WTC11 (cell line): ENCODE data around the gene PTPRK. TPM values are rescaled to one million over a fixed set of nuclear protein-coding genes. Genes with fewer than 3 reads are reported as not detected.

Experiments
- ATAC-seq: fragments of 200-7000 bp; cut with Tn5 transposase; 2 replicates; pipeline ENCODE4 v1.10.0; 2021; ENCODE audit warnings: mild to moderate bottlenecking, moderate library complexity
- CTCF ChIA-PET: fragments of 300-600 bp; sonication (Branson Sonifier 250); formaldehyde crosslinking; loops from one replicate; lab custom pipeline; 2021; ENCODE audit warnings: antibody characterized with exemption; lab: Charles Lee
- POLR2A ChIA-PET: fragments of 350-600 bp; sonication (Branson Sonifier 250); formaldehyde crosslinking; loops from one replicate; lab custom pipeline; 2021; ENCODE audit warnings: antibody characterized with exemption; lab: Charles Lee
- DNase-seq: peaks from one replicate; pipeline ENCODE4 v3.0.0; 2021; ENCODE audit warnings: low spot score
- H3K27ac Mint-ChIP-seq: 2 replicates; pipeline ENCODE4 v1.8.0; 2021; ENCODE audit warnings: mixed read lengths
- H3K27me3 Mint-ChIP-seq: 2 replicates; pipeline ENCODE4 v1.8.0; 2021; ENCODE audit warnings: low read depth, mild to moderate bottlenecking, moderate library complexity, mixed read lengths
- H3K36me3 Mint-ChIP-seq: 2 replicates; pipeline ENCODE4 v1.8.0; 2021; ENCODE audit warnings: mixed read lengths
- H3K4me1 Mint-ChIP-seq: 2 replicates; pipeline ENCODE4 v1.8.0; 2022; ENCODE audit warnings: mixed read lengths
- H3K4me3 Mint-ChIP-seq: 2 replicates; pipeline ENCODE4 v1.8.0; 2021; ENCODE audit warnings: mild to moderate bottlenecking, moderate library complexity, mixed read lengths
- H3K9me3 Mint-ChIP-seq: 2 replicates; pipeline ENCODE4 v1.8.0; 2021; ENCODE audit warnings: mixed read lengths
- CREB1 ChIP-seq: sonication (generic); formaldehyde crosslinking; IDR thresholded peaks from 2 replicates; pipeline ENCODE4 v1.8.0; 2023; ENCODE audit warnings: mild to moderate bottlenecking, missing genetic modification reagents
- FOXP1 ChIP-seq: sonication (generic); formaldehyde crosslinking; IDR thresholded peaks from 2 replicates; pipeline ENCODE4 v1.8.0; 2022; ENCODE audit warnings: missing genetic modification reagents, mild to moderate bottlenecking, moderate library complexity, borderline replicate concordance
- IRF2 ChIP-seq: sonication (generic); formaldehyde crosslinking; IDR thresholded peaks from 2 replicates; pipeline ENCODE4 v1.8.0; 2022; ENCODE audit warnings: low read depth, missing genetic modification reagents, borderline replicate concordance
- NR3C1 ChIP-seq: sonication (generic); formaldehyde crosslinking; conservative IDR thresholded peaks from 2 replicates; pipeline ENCODE4 v1.8.1; 2023; ENCODE audit warnings: low read depth, mild to moderate bottlenecking, missing genetic modification reagents
- OVOL2 ChIP-seq: fragments of 250-450 bp; sonication (Bioruptor Pico); IDR thresholded peaks from 2 replicates; pipeline ENCODE4 v1.9.0; 2021; ENCODE audit warnings: mild to moderate bottlenecking, borderline replicate concordance
- SMAD3 ChIP-seq: sonication (generic); formaldehyde crosslinking; IDR thresholded peaks from 2 replicates; pipeline ENCODE4 v1.8.0; 2022; ENCODE audit warnings: missing genetic modification reagents, mild to moderate bottlenecking, borderline replicate concordance
- SOX15 ChIP-seq: fragments of 250-450 bp; sonication (Bioruptor Pico); IDR thresholded peaks from 2 replicates; pipeline ENCODE4 v1.9.0; 2021; ENCODE audit warnings: mild to moderate bottlenecking
- TEAD1 ChIP-seq: sonication (generic); formaldehyde crosslinking; IDR thresholded peaks from 2 replicates; pipeline ENCODE4 v1.8.0; 2022; ENCODE audit warnings: mild to moderate bottlenecking, missing genetic modification reagents
- ZBTB21 ChIP-seq: sonication (generic); formaldehyde crosslinking; IDR thresholded peaks from 2 replicates; pipeline ENCODE4 v1.8.1; 2023; ENCODE audit warnings: mild to moderate bottlenecking, missing genetic modification reagents, borderline replicate concordance
- ZNF138 ChIP-seq: sonication (generic); formaldehyde crosslinking; conservative IDR thresholded peaks from 2 replicates; pipeline ENCODE4 v1.8.1; 2022; ENCODE audit warnings: mild to moderate bottlenecking, moderate library complexity, missing genetic modification reagents
- ZNF263 ChIP-seq: sonication (generic); formaldehyde crosslinking; IDR thresholded peaks from 2 replicates; pipeline ENCODE4 v1.8.1; 2022; ENCODE audit warnings: low read depth, mild to moderate bottlenecking, moderate library complexity, missing genetic modification reagents
- total RNA-seq: library from RNA; stranded (reverse); gene quantifications from 3 replicates; pipeline ENCODE4 v1.2.3, GENCODE V29; 2021
- TF ChIP-seq, protein P1 (sequence below): fragments of 250-450 bp; sonication (Bioruptor Pico); IDR thresholded peaks from 2 replicates; pipeline ENCODE4 v1.9.0; 2021; ENCODE audit warnings: mild to moderate bottlenecking
- TF ChIP-seq, protein P2 (sequence below): sonication (generic); formaldehyde crosslinking; IDR thresholded peaks from 2 replicates; pipeline ENCODE4 v1.8.0; 2022; ENCODE audit warnings: mild to moderate bottlenecking, missing genetic modification reagents
- TF ChIP-seq, protein P3 (sequence below): fragments of 200-600 bp; IDR thresholded peaks from 2 replicates; pipeline ENCODE4 v1.8.0; 2022; ENCODE audit warnings: antibody characterized with exemption
- TF ChIP-seq, protein P4 (sequence below): fragments of 250-450 bp; sonication (Bioruptor Pico); IDR thresholded peaks from 2 replicates; pipeline ENCODE4 v1.9.0; 2021; ENCODE audit warnings: moderate library complexity, mild to moderate bottlenecking, inconsistent platforms, borderline replicate concordance
- TF ChIP-seq, protein P5 (sequence below): sonication (generic); formaldehyde crosslinking; IDR thresholded peaks from 2 replicates; pipeline ENCODE4 v1.8.1; 2023; ENCODE audit warnings: mild to moderate bottlenecking, missing genetic modification reagents, moderate library complexity
- TF ChIP-seq, protein P6 (sequence below): fragments of 250-450 bp; sonication (Bioruptor Pico); IDR thresholded peaks from 2 replicates; pipeline ENCODE4 v1.9.0; 2021; ENCODE audit warnings: mild to moderate bottlenecking, borderline replicate concordance

Gene PTPRK
- total RNA-seq, 1 experiment from 2014 or later: 44.8 TPM

DNA sequence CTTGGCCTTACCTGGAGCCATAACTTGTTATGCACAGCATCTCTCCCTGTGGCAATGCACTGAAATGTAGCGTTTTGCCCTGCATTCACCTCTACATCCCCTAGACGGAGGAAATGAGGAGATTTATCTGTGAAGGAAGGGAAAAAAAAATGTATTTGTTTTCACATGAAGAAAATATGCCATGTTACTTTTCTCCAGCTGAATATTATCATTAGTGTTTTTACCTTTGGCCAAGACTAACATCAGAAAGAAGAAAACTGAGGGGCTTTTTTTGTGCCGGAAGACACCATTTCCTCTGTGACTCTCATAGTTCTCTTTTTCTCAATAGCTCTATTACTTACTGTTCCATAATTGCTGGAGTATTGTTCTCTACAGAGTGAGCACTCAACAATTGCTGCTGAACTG, 280.4 kb downstream of the PTPRK start (continued):
- TF ChIP-seq, protein P1, sequence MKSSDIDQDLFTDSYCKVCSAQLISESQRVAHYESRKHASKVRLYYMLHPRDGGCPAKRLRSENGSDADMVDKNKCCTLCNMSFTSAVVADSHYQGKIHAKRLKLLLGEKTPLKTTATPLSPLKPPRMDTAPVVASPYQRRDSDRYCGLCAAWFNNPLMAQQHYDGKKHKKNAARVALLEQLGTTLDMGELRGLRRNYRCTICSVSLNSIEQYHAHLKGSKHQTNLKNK (CRISPR knock-in tag): no peak
- no peak for TF ChIP-seq ZNF138 (CRISPR knock-in tag)
- TF ChIP-seq SOX15 (CRISPR knock-in tag): no peak

DNA sequence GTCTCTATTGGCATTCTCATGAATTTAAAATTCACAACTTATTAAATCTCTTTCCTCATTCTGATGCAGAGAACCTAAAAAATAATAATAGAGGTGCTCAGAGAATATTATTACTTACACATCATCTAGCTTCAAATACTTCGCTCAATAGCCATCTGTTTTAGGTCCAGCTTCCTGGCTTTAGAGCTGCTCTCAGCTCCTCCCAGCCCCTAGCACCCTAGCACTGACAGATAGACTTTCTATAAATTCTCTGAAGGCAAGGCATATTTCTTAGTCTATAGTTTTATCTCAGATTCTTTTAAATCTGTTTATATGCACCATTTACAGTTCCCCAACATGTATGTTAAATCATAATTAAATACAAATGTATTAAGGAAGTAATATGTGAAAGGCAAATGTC, 281.3 kb downstream of the PTPRK start:
- H3K27me3 Mint-ChIP-seq: no peaks in the 10 kb centered on the region; the same call in 1 of the 2 replicates
- no peak for ATAC-seq
- no peaks in the 10 kb centered on the region for H3K9me3 Mint-ChIP-seq
- H3K27ac Mint-ChIP-seq: no peak overlapping the region
- POLR2A ChIA-PET: interaction anchor here (0.7 kb wide), 1 partner anchor 1015 kb away, joined by 11 read pairs; no protein-coding TSS in a partner anchor
- H3K4me3 Mint-ChIP-seq: no peak overlapping the region
- CTCF ChIA-PET: no interaction called here
- peaks cover 14% of the 10 kb centered on the region for H3K4me1 Mint-ChIP-seq
- no peak for DNase-seq
- H3K36me3 Mint-ChIP-seq: 0 out of 2 replicates have a peak, but pooled peaks cover 2% of the 10 kb centered on the region
- TF ChIP-seq NR3C1: no peak
- TF ChIP-seq, protein P2, sequence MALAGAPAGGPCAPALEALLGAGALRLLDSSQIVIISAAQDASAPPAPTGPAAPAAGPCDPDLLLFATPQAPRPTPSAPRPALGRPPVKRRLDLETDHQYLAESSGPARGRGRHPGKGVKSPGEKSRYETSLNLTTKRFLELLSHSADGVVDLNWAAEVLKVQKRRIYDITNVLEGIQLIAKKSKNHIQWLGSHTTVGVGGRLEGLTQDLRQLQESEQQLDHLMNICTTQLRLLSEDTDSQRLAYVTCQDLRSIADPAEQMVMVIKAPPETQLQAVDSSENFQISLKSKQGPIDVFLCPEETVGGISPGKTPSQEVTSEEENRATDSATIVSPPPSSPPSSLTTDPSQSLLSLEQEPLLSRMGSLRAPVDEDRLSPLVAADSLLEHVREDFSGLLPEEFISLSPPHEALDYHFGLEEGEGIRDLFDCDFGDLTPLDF (CRISPR knock-in tag): no peak
- TF ChIP-seq FOXP1 (CRISPR knock-in tag): no peak
- TF ChIP-seq ZBTB21 (CRISPR knock-in tag): no peak
- TF ChIP-seq, protein P3, sequence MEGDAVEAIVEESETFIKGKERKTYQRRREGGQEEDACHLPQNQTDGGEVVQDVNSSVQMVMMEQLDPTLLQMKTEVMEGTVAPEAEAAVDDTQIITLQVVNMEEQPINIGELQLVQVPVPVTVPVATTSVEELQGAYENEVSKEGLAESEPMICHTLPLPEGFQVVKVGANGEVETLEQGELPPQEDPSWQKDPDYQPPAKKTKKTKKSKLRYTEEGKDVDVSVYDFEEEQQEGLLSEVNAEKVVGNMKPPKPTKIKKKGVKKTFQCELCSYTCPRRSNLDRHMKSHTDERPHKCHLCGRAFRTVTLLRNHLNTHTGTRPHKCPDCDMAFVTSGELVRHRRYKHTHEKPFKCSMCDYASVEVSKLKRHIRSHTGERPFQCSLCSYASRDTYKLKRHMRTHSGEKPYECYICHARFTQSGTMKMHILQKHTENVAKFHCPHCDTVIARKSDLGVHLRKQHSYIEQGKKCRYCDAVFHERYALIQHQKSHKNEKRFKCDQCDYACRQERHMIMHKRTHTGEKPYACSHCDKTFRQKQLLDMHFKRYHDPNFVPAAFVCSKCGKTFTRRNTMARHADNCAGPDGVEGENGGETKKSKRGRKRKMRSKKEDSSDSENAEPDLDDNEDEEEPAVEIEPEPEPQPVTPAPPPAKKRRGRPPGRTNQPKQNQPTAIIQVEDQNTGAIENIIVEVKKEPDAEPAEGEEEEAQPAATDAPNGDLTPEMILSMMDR: no peak
- TF ChIP-seq, protein P4, sequence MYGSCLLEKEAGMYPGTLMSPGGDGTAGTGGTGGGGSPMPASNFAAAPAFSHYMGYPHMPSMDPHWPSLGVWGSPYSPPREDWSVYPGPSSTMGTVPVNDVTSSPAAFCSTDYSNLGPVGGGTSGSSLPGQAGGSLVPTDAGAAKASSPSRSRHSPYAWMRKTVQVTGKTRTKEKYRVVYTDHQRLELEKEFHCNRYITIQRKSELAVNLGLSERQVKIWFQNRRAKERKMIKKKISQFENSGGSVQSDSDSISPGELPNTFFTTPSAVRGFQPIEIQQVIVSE (CRISPR knock-in tag): no peak
- TF ChIP-seq, protein P5, sequence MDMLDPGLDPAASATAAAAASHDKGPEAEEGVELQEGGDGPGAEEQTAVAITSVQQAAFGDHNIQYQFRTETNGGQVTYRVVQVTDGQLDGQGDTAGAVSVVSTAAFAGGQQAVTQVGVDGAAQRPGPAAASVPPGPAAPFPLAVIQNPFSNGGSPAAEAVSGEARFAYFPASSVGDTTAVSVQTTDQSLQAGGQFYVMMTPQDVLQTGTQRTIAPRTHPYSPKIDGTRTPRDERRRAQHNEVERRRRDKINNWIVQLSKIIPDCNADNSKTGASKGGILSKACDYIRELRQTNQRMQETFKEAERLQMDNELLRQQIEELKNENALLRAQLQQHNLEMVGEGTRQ (CRISPR knock-in tag): no peak
- TF ChIP-seq TEAD1: no peak
- no peak for TF ChIP-seq OVOL2 (CRISPR knock-in tag)
- TF ChIP-seq, protein P6, sequence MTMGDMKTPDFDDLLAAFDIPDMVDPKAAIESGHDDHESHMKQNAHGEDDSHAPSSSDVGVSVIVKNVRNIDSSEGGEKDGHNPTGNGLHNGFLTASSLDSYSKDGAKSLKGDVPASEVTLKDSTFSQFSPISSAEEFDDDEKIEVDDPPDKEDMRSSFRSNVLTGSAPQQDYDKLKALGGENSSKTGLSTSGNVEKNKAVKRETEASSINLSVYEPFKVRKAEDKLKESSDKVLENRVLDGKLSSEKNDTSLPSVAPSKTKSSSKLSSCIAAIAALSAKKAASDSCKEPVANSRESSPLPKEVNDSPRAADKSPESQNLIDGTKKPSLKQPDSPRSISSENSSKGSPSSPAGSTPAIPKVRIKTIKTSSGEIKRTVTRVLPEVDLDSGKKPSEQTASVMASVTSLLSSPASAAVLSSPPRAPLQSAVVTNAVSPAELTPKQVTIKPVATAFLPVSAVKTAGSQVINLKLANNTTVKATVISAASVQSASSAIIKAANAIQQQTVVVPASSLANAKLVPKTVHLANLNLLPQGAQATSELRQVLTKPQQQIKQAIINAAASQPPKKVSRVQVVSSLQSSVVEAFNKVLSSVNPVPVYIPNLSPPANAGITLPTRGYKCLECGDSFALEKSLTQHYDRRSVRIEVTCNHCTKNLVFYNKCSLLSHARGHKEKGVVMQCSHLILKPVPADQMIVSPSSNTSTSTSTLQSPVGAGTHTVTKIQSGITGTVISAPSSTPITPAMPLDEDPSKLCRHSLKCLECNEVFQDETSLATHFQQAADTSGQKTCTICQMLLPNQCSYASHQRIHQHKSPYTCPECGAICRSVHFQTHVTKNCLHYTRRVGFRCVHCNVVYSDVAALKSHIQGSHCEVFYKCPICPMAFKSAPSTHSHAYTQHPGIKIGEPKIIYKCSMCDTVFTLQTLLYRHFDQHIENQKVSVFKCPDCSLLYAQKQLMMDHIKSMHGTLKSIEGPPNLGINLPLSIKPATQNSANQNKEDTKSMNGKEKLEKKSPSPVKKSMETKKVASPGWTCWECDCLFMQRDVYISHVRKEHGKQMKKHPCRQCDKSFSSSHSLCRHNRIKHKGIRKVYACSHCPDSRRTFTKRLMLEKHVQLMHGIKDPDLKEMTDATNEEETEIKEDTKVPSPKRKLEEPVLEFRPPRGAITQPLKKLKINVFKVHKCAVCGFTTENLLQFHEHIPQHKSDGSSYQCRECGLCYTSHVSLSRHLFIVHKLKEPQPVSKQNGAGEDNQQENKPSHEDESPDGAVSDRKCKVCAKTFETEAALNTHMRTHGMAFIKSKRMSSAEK: no peak
- no peak for TF ChIP-seq ZNF263 (CRISPR knock-in tag)
- no peak for TF ChIP-seq IRF2 (CRISPR knock-in tag)
- TF ChIP-seq CREB1: no peak
- no peak for TF ChIP-seq SMAD3 (CRISPR knock-in tag)
